NT2/D1 (cell line): ENCODE data around the gene KCNK4.

ENCODE experiments used
- SUZ12 ChIP-seq: IDR thresholded peaks from 2 replicates; pipeline ENCODE4 v1.6.1; 2011; ENCODE audit not compliant: insufficient read length, insufficient read depth; ENCODE audit errors: extremely low read depth
- YY1 ChIP-seq: IDR thresholded peaks from 2 replicates; pipeline ENCODE4 v1.6.1; 2011; ENCODE audit not compliant: insufficient read length, insufficient read depth
- ZNF274 ChIP-seq: IDR thresholded peaks from 2 replicates; pipeline ENCODE4 v1.6.1; 2011; ENCODE audit warnings: mild to moderate bottlenecking, low read depth, low read length

DNA sequence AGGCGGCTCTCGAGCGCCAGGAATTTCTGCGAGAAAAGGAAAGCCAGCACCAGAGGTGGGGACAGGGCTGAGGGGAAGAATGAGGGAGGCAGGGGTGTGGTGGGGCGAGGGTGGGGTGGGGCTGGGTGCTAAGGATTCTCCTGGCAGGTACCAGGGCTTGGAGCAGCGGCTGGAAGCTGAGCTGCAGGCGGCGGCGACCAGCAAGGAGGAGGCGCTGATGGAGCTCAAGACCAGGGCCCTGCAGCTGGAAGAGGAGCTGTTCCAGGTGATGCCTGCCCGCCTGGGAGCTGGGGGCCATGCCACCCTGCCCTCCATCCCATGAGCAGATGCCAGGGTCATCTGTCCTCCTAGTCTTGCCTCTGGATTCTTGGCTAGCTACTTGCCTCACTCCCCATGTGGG lies 58.3 kb downstream of the KCNK4 start:
- TF ChIP-seq ZNF274: no peak
- no peak for TF ChIP-seq YY1
- no peak for TF ChIP-seq SUZ12
